Measurements from ENCODE around the gene ROR2.

DNA sequence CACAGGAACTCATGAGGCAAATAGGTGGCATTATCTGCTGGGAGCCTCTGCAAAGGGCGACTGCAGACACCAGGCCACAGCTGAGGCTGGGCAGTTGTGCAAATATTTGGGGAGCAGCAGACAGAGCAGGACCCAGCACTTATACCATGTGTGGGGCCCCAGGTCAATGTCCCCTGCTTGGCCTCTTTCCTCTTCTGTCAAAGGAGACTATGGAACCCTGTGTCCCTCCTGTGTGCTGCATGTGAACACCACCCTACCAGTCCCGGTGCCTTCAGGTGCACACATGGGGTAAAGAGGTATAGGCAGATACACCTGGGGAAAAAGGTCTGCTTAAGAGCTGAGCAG is 50.8 kb downstream of the ROR2 start:
- TF ChIP-seq POLR2AphosphoS5 (IDR thresholded peaks at IDR 0.05; ENCODE audit: low read depth, low read length) (no peak), FOXP2 (optimal IDR thresholded peaks at IDR 0.05; ENCODE audit: borderline replicate concordance, extremely low read depth, extremely low read length, insufficient read depth) (no peak)
- TF ChIP-seq, protein P1, sequence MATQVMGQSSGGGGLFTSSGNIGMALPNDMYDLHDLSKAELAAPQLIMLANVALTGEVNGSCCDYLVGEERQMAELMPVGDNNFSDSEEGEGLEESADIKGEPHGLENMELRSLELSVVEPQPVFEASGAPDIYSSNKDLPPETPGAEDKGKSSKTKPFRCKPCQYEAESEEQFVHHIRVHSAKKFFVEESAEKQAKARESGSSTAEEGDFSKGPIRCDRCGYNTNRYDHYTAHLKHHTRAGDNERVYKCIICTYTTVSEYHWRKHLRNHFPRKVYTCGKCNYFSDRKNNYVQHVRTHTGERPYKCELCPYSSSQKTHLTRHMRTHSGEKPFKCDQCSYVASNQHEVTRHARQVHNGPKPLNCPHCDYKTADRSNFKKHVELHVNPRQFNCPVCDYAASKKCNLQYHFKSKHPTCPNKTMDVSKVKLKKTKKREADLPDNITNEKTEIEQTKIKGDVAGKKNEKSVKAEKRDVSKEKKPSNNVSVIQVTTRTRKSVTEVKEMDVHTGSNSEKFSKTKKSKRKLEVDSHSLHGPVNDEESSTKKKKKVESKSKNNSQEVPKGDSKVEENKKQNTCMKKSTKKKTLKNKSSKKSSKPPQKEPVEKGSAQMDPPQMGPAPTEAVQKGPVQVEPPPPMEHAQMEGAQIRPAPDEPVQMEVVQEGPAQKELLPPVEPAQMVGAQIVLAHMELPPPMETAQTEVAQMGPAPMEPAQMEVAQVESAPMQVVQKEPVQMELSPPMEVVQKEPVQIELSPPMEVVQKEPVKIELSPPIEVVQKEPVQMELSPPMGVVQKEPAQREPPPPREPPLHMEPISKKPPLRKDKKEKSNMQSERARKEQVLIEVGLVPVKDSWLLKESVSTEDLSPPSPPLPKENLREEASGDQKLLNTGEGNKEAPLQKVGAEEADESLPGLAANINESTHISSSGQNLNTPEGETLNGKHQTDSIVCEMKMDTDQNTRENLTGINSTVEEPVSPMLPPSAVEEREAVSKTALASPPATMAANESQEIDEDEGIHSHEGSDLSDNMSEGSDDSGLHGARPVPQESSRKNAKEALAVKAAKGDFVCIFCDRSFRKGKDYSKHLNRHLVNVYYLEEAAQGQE (IDR thresholded peaks at IDR 0.05; ENCODE audit: insufficient read depth in 1 of 2, low read depth in 2 of 2, low read length in 2 of 2) = no peak
